ENCODE measurements around the gene DSCAM. TPM values are rescaled to one million over a fixed set of nuclear protein-coding genes. Genes with fewer than 3 reads are reported as not detected.

The DSCAM gene
- polyA plus RNA-seq, 3 donors, result not detected

DNA sequence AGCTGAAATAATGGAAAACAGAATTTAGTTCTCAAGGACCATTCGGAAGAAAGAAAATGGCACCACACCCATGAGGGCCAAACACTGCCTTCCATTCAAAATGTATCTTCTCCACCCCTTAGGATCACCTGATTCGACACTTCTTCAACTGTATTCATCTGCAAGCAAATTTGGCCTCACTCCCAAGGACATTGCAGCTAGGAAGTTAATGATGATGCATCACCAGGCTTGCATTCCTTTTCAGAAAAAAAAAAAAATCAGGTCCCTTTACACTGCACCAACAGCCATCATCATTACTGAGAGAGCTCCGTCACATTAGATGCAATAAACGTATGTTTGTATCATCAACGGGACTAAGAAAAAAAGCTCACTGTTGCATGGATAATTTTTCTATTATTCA, 611.4 kb downstream of the DSCAM start:
- no peak for DNase-seq
- H3K36me3 ChIP-seq (replicated peaks in 1 of 2; ENCODE audit: control insufficient read depth in 1 of 2, insufficient read depth in 2 of 2, low read length in 2 of 2), result no peaks in the 10 kb centered on the region
- no peaks in the 10 kb centered on the region for H4K20me1 ChIP-seq (ENCODE audit: insufficient read depth, low read length)
- no peak overlapping the region for H3K4me3 ChIP-seq (replicated peaks in 1 of 3; ENCODE audit: low read depth in 2 of 3, low read length in 3 of 3)
- no peak overlapping the region for H3K4me2 ChIP-seq (replicated peaks; ENCODE audit: extremely low read depth, low read length, poor library complexity, severe bottlenecking)
- H3K4me1 ChIP-seq (ENCODE audit: control insufficient read depth in 1 of 2, insufficient read depth in 2 of 2, low read length in 2 of 2), result no peaks in the 10 kb centered on the region
- Mint-ChIP-seq H3K4me3 (no peak overlapping the region), H3K27ac (no peak overlapping the region), H3K4me1 (no peaks in the 10 kb centered on the region), H3K9me3 (peaks cover 0 to 12% (median 4%) of the 10 kb centered on the region in 7 donors), H3K27me3 (ENCODE audit: low read depth in 3 of 3) (peaks cover 1 to 3% (median 2%) of the 10 kb centered on the region in 3 donors), H3K36me3 (no peaks in the 10 kb centered on the region)
- peaks cover 6 to 15% of the 10 kb centered on the region in 2 donors for H3K9me3 ChIP-seq (replicated peaks in 1 of 2; ENCODE audit: control insufficient read depth in 1 of 2, insufficient read depth in 1 of 2, low read length in 2 of 2)
- no peak overlapping the region for H3K27ac ChIP-seq (ENCODE audit: low read depth in 1 of 2, low read length in 2 of 2)
- no peaks in the 10 kb centered on the region for H3K79me2 ChIP-seq (ENCODE audit: insufficient read depth, low read length)
- H3K27me3 ChIP-seq (ENCODE audit: control insufficient read depth in 2 of 2, insufficient read depth in 2 of 2, low read length in 2 of 2), result no peaks in the 10 kb centered on the region
- H2AFZ ChIP-seq (ENCODE audit: insufficient read depth, low read depth, low read length, poor library complexity, severe bottlenecking), result no peak overlapping the region
- H3K9ac ChIP-seq (ENCODE audit: insufficient read depth, low read length, poor library complexity, severe bottlenecking), result no peak overlapping the region
- 100% methylated on average over 1 of the region's 5 CpGs for WGBS (ENCODE audit: insufficient coverage)
- intact Hi-C loops (cut with micrococcal nuclease), result no loop called here
- TF ChIP-seq, protein P1, sequence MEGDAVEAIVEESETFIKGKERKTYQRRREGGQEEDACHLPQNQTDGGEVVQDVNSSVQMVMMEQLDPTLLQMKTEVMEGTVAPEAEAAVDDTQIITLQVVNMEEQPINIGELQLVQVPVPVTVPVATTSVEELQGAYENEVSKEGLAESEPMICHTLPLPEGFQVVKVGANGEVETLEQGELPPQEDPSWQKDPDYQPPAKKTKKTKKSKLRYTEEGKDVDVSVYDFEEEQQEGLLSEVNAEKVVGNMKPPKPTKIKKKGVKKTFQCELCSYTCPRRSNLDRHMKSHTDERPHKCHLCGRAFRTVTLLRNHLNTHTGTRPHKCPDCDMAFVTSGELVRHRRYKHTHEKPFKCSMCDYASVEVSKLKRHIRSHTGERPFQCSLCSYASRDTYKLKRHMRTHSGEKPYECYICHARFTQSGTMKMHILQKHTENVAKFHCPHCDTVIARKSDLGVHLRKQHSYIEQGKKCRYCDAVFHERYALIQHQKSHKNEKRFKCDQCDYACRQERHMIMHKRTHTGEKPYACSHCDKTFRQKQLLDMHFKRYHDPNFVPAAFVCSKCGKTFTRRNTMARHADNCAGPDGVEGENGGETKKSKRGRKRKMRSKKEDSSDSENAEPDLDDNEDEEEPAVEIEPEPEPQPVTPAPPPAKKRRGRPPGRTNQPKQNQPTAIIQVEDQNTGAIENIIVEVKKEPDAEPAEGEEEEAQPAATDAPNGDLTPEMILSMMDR (IDR thresholded peaks at IDR 0.05), result no peak

DNA sequence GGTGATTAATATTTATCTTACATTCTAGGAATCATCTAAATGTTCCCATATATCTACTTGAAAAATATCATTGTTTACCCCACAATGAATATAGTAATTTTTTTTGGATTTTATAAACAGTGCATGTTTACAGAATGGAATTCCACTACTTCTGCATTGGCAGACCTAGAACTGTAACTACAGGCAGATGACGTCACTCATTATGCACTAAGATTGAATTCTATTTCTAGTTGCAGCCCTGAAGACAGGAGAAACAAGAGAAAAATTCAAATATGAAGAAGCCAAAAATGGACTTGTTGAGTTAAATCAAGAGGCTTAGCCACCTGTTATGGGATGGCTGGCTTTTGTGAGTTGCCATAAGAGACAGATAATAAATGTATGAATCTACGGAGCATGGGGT, 615.0 kb downstream of the DSCAM start:
- Histone ChIP-seq H3K27ac (ENCODE audit: low read depth in 1 of 2, low read length in 2 of 2) (no peak overlapping the region), H3K79me2 (ENCODE audit: insufficient read depth, low read length) (no peaks in the 10 kb centered on the region), H3K4me2 (replicated peaks; ENCODE audit: extremely low read depth, low read length, poor library complexity, severe bottlenecking) (no peak overlapping the region), H3K36me3 (replicated peaks in 1 of 2; ENCODE audit: control insufficient read depth in 1 of 2, insufficient read depth in 2 of 2, low read length in 2 of 2) (no peaks in the 10 kb centered on the region), H3K9ac (ENCODE audit: insufficient read depth, low read length, poor library complexity, severe bottlenecking) (no peak overlapping the region), H4K20me1 (ENCODE audit: insufficient read depth, low read length) (no peaks in the 10 kb centered on the region), H2AFZ (ENCODE audit: insufficient read depth, low read depth, low read length, poor library complexity, severe bottlenecking) (no peak overlapping the region), H3K9me3 (replicated peaks in 1 of 2; ENCODE audit: control insufficient read depth in 1 of 2, insufficient read depth in 1 of 2, low read length in 2 of 2) (peaks cover 2 to 8% of the 10 kb centered on the region in 2 donors), H3K4me1 (ENCODE audit: control insufficient read depth in 1 of 2, insufficient read depth in 2 of 2, low read length in 2 of 2) (no peaks in the 10 kb centered on the region), H3K27me3 (ENCODE audit: control insufficient read depth in 2 of 2, insufficient read depth in 2 of 2, low read length in 2 of 2) (no peaks in the 10 kb centered on the region), H3K4me3 (replicated peaks in 1 of 3; ENCODE audit: low read depth in 2 of 3, low read length in 3 of 3) (no peak overlapping the region)
- intact Hi-C loops (cut with micrococcal nuclease), result no loop called here
- H3K27ac Mint-ChIP-seq, result no peak overlapping the region
- H3K27me3 Mint-ChIP-seq (ENCODE audit: low read depth in 3 of 3), result peaks cover 1 to 2% (median 1%) of the 10 kb centered on the region in 3 donors
- H3K9me3 Mint-ChIP-seq, result peaks cover 0 to 6% (median 0%) of the 10 kb centered on the region in 7 donors
- no peaks in the 10 kb centered on the region for H3K36me3 Mint-ChIP-seq
- TF ChIP-seq, protein P1 (IDR thresholded peaks at IDR 0.05), result no peak
- DNase-seq, result no peak
- H3K4me3 Mint-ChIP-seq, result no peak overlapping the region
- WGBS (ENCODE audit: insufficient coverage), result 100% methylated on average over 1 of the region's 2 CpGs
- H3K4me1 Mint-ChIP-seq, result no peaks in the 10 kb centered on the region
